Stimulated activated CD8-positive, alpha-beta memory T cell treated with anti-CD3 and anti-CD28 coated beads, Interleukin-12 subunit alpha, Interleukin-12 subunit beta, amount 100 ng/mL, for 24 hours (primary cell): ENCODE data around the gene NELFB.

Experiments
- DNase-seq: peaks from one replicate; pipeline ENCODE4 v3.0.0-alpha.2; 2020; ENCODE audit errors: extremely low read depth

The NELFB gene

DNA sequence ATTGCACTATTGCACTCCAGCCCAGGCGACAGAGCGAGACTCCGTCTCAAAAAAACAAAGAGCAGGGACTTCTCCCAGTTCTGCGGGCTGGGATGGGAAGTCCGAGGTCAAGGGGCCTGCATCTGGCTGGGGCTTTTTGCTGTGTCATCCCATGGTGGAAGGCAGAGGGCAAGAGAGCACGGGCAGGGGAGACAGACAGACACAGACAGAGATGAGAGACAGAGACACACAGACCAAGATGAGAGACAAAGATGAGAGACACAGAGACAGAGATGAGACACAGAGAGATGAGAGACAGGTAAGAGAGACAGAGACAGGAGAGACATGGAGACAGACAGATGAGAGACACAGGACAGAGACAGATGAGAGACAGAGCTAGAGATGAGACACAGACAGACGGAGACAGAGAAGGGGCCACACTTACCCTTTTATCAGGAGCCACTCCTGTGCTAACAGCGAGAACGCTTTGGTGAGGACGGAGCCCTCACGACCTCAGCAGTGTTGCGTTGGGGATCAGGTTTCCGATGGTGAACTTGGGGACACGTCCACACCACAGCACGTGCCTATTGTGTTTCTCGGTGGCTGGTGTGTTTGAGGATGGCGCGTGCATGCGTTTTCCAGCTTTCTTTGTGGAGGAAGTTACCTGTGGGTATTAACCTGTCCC is 13.5 kb downstream of the NELFB start:
- DNase-seq, result no peak

DNA sequence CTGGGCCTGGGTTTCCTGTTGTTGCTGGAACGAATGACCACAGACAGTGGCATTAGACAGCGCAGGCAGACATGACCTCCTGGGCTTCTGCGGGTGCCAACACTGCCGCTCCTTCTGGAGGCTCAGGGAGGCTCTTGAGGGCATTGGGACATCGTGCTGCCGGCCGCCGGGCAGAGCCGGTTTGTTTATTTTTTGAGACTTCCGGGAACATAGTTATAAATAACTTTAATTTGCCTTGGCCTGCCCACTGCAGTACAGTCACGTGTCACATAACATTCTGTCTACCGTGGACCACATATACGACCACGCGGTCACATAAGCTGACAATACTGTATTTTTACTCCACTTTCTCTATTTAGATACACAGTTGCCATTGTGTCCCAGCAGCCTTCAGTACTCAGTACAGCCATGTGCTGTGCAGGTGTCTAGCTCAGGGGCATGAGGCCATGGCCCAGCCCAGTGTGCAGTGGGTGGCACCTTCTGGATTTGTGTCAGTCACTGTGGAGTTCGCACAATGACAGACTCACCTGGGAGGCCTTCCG is 14.2 kb downstream of the NELFB start:
- no peak for DNase-seq

GRCh38 chr9:137270929-137271695 is 16.0 kb downstream of the NELFB start:
- DNase-seq, result no peak

DNA sequence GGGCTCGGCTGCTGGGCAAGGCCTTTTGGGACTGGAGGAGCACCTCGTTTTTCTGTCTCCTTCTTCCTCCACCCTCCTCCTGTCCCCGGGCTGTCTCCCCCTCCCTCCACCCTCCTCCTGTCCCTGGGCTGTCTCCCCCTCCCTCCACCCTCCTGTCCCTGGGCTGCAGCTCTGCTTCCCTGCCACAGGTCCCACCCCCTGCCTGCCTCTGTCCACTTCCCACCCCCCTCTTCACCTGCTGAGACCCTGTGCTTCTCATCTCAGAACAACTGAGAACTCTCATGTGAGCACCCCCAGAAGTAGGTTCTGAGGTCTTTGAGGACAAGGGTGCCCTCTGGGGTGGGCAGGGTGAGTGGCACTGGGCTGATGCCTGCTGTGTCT is 16.6 kb downstream of the NELFB start:
- no peak for DNase-seq

- no peak for DNase-seq
Observed at GRCh38 chr9:137272241-137273094, 17.3 kb downstream of the NELFB start.

DNA sequence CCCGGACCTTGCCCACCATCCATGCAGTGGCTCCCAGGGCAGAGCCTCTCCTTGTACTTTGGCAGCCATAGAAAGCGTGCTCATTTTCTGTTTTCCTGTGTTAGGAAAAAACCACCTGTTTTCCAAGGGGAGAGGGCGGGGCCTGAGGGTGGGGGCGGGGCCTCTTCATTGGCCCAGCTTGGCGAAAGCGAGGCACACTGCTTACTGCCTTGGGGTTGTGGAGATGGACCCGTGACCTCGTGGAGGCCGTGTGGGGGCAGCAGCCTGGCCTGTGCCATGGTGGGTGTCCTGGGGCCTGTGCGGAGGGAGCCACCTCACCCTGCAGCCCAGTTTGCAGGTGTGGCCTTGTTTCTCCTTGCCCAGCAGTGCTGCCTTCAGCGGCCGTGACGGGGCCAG is 18.0 kb downstream of the NELFB start:
- no peak for DNase-seq

DNA sequence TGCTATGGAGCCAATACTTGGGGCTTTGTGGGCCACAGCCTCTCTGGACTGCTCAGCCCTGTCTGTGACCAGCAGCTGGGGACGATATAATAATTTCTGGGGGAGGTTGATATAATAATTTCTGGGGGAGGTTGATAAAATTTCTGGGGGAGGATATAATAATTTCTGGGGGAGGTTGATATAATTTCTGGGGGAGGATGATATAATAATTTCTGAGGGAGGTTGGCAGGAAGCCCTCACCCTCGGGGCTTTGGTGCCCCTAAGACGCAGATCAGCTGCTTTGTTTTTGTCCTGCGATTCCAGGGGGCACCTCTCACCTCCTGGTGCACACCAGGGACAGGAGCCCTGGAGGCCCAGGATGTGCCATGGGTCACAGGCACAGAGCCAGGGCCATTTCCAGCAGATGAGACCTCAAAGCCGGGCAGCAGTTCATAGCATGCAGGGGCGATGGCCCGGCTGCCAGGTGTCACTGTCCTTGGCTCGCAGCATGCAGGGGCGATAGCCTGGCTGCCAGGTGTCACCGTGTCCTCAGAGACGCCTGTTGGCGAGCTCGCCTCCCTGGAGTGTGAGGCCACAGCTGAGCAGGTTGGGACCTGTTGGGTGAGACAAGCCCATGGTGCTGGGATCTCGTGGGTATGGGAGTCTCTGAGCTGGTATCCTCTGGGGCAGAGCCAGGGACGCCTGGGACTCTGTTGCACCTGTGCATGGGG is 18.6 kb downstream of the NELFB start:
- DNase-seq, result no peak

DNA sequence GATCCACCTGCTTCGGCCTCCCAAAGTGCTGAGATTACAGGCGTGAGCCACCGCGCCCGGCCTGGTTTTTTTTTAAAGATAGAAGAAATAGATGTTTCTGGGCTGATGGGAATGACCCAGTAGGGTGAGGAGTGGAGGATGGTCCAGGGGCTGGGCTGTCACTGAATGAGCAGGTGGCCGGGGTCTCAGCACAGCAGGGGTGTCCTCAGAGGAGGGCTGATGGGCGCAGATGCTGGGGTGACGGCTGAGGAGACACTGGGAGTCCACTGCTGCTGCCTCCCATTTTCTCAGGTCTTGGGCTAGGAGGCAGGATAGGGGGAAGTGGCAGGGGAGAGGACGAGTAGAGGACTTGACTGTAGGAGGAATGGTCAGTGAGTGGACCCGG is 20.1 kb downstream of the NELFB start:
- no peak for DNase-seq

- DNase-seq, result no peak
Observed at GRCh38 chr9:137275588-137276472, 20.7 kb downstream of the NELFB start.

DNA sequence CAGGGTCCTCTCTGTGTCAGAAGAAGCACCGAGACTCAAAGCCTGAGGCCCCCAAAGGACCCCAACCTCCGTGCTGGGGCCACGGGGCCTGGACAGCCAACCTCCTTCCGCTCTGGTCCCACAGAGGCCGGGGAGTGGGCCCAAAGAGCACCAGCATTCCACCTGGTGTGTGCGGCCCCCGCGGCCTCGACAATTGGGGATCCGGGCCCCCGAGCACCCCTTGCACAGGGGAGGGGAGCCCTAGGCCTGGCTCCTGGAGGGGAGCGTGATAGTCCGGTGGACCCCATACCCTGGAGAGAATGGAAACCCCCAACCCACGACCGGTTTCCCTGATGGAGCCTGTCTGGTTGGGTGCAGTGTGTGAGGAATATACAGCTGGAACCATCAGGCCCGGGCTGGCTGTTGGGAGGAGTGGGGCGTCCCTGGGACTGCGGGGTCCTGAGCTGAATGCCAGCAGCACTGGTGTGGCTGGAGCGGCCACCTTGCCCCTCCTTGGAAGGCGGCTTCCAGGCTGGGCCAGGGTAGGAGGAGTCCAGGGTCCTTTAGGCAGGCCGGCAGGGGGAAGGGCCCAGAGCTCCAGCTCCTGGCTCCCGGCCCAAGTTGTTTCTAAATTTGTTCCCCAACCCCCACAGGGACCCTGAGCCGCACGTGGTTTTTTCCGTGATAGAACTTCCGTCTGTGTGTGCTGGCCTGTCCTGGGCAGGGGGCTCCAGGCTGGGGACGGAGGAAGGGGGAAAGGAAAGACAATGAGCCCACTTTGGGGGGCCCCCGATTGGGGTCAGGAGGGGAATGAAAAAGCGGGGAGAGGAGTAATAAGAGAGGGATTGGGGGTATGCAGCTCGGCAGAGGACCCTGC is 21.6 kb downstream of the NELFB start:
- no peak for DNase-seq

DNA sequence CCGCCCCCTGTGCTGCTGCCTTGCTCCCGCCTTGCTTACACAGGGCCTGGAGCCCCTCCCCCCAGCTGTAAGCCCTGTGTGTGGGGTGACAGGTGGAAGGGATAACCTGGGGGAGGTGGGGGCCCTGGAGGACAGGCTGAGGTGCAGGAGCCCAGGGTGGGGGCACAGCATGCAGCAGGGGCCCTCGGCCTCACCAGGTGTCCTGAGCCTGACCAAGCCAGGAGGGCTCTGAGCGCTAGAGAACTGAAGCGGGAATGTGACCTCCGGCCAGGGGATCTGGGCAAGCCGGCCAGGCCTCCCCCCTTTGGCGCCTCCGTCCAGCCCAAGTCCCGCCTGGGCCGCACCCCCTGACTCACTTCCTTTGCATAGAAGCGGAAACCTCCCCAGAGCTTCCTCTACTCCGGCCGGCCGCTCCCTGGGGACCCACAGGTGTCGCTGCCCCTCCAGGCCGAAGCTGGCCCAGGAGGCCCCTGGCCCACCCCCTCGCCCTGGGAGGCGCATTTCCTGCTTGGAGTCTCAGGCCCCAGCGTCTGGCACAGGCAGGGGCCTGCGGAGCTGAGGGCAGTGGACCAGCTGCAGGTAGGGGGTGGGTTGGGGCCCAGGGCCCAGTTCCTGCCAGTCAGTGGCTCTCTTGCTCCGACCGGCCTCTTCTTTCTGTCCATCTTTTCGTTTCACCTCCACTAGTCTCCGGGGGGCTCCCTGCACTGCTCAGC is 22.4 kb downstream of the NELFB start, which contains the start of gene TOR4A:
TSS of gene TOR4A (plus strand) at position 398 of the 713 bp plus-strand sequence. CDS start 964 bp downstream, outside the sequence.
- no peak for DNase-seq

GRCh38 chr9:137278061-137278701 is 23.1 kb downstream of the NELFB start:
- no peak for DNase-seq

GRCh38 chr9:137278721-137279711 is 23.9 kb downstream of the NELFB start:
- DNase-seq, result no peak

DNA sequence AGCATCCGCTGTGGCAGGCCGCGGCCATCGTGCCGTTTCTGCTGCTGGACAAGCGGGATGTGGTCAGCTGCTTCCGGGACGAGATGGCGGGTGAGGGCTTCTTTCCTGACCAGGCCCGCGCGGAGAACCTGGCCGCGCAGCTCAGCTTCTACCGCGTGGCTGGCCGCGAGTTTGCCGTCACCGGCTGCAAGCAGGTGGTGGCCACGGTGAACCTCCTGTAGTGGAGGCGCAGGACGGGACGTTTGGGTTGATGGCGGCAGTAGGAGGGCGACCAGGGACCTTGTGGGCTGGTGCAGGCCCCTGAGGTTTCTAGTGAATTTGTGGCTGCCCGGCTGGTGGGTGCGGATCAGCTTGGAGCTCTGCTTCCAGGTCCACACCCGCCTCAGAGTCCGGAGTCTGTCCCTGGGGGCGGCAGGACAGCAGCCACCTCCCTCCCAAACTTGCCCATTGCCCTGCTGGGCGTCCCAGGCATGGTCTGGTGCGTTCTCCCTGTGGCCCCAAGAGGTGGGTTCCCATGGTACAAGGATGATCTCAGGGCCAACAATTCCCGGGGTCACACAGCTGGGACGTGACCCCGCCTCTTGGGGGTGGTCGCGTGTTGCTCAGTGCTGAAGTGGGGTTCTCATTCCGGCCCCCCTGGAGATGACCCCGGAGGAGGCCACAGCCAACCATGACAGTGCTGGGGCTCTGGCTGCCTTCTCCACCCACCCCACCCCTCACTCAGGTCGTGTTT is 24.8 kb downstream of the NELFB start:
- DNase-seq, result no peak

GRCh38 chr9:137280474-137281344 is 25.6 kb downstream of the NELFB start:
- no peak for DNase-seq
